NCI-H2171 treated with DMSO at 0.1 percent for 48 hours (cell line): ENCODE data around the gene KNSTRN.

Source experiments
- DNase-seq: peaks from one replicate; lab custom pipeline; 2025; lab: John Stamatoyannopoulos, UW

Gene KNSTRN

DNA sequence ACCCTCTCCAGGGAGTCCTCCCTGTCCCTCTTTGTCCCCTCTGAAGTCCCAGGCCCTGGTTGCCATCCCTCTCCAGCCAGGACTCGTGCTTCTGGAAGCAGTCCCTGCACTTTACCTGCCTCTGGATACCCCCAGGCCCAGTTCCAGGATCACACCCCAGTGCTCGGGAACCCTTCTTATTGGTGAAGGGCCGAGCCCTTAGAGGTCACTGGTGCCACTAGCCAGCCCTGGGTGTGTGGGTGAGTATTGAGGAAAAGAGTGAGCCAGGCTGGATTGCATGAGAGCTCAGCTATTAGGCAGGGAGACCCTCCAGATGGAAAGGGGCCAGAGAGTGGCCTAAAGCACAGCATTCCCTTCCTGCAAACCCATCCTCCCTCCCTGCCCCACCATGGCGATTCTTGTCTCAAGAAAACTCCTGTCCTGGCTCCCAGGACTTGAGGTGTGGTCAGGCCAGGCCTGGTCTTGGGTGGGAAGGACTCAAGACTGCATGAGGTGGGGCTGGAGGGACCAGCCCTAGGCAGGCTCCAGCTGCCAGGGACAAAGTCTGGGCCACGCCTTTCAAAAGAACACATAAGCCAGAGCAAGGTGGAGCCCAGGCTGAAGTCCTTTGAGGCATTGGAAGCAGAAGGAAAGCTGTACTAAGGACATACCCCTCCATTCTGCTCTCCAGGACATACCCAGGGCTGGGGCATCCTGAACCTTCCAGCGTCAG is 36.5 kb upstream of the KNSTRN start:
- DNase-seq, result no peak

DNA sequence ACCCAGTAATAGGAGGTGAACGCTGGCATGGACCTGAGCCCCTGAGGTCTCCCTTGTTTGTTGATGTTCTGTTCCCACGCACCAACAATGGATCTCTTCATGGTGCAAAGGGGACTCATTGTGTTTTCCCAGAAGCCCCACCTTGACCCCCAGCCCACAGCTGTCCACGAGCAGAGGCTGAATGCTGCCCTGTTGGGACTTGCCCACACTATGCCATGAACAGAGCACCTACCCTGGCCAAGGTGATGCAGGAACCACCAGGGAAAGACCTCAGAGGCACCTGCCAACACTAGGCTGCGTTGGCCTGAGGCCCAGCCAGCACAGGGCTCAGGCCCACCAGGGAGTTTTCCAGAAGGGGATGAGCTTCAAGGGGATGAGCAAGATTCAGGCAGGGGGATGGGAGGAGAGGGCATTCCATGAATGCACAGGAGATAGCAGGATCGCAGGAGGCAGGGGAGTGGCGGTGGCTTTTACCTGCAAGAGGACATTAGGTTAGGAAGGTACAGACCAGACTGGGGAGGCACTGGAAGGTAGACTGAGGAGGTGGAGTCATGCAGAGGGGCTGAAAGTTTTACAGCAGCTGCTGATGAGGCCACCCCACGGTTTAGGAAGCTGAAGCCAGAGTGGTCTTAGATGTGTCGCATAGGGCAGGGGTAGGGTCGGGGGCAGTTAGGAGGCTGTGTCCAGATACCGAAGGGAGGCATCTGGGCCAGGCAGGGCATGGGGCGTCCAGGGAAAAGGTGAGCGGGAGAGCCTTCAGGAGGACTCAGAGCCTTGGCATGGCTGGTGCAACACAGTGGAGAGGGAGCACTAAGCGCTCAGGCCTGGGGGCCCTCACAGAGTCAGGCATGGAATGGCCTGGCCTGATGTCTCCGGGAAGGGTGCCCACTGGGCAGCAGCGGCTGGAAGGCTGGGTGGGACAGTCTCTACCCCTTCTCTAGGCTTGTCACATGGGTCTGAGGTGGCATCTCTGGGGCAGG is 35.7 kb upstream of the KNSTRN start:
- no peak for DNase-seq

DNA sequence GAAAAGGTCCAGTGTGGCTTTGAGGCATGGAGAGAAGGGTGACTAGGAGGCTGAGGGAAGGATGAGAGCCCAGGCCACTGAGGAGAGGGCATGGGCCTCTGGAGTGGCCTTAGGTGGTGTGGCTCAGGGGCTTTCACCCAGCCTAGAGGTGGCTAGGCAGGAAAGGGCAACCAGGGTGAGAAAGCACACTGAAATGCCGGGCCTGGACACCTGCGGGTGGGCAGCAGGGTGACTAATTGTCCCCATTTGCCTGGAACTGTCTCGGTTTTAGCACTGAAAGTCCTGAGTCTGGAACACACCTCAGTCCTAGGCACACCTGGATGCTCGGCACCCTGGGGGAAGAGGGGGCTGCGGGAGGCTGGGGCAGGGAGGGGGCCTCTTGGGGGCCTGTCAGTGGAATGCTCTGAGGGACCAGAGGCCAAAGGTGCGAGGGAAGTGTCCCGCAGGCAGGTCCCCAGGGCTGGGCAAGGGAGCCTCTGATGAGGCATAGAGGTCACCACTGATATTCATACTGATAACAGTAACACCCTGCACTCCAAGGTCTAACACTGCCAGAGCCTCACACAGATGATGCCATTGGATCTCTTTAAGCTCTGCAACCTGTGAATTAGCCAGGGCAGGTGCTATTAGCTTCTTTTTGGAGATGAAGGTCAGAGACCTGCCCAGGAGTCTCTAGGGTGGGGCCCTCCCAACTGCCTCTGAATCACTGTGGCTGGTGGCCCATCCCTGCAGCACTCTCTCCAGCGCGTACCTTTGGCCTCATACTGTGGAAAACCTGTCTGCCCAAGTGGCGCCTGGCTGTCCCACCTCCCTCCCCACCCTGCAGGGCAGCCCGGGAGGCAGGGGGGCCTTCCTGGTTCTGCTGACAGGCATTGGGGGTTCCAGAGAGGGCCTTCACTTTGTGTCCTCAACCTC is 34.7 kb upstream of the KNSTRN start:
- DNase-seq, result no peak

DNA sequence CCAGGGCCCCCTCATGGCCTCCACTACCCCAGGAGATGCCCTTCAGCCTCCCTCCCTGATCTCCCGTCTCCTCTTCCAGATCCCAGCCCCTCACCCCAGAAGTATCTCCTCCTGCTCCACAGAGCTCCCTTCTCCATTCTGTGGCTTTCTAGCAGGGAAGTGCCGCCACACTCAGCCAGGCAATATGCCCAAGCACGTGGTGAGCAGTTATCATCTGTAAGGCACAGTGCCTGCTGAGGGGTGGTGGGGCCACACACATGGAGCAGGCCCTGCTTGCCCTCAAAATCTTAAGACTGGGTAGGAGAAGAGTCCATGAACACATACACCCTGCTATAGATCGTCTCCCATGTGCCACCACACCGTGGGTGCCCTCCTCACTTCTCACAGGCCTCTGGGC is 34.0 kb upstream of the KNSTRN start:
- DNase-seq, result no peak

DNA sequence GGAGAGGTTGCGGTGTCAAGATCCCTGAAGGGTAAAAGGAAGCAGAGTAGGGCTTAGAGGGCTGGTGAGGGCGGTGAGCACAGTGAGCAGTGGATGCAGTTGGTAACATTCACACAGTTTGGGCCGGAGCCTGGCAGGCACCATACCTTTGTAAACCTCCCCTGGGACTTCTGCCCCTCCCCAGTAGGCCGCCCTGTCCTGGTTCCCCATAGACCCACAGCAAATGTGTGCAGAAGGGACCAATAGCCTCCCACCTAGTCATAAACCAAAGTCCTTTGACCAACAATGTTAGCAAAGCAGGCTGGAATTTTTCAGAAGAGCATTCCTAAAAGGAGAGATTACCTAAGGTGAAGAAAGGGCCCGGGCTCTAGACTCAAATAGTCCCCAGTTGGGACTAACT is 33.4 kb upstream of the KNSTRN start:
- DNase-seq, result no peak

DNA sequence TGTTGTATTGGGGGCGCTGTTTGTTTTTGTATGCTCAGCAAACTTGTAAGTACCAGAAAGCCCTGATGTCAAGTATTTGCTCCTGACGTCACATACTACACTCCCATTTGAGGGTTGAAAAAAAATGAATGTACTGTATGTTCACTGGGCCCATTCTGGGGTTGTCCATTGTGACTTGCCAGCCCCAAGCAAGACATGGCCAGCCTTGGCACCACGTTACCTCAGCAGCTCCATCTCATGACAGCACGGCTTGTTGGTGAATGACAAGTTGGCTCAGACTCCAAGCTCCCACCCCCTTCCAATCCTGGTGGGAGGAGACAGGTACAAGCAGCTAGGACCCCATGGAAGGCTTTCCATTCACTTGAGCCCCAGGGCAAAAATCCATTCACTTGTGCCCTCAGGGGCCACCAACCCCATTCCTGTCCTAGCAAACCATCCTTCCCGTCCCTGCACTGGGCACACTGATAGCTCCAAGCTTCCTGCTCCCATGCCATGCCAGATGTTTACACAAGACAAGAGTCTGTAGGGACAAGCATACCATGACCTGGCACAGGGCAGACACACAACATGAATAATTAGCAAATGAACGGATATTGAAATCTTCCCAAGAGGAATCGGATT is 30.1 kb upstream of the KNSTRN start:
- DNase-seq, result no peak

DNA sequence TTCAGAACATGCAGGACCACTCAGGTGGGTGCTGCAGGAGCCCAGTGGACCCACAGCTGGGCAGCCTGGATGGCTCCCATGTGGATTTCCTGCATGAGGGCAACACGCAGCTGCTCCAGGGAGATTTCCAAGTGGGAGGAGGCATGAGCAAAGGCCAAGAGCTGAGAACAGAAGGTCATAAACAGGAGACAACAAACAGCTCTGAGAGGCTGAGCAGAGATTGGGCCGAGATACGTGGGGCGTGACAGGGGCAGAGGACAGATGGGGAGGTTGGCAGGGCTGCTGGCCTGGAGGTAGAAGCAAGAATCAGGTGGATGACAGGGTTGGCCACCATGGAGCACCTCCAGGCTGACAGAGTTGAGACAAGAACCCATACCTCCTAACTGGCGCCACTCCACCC is 28.8 kb upstream of the KNSTRN start:
- DNase-seq, result peak; percentile 47

DNA sequence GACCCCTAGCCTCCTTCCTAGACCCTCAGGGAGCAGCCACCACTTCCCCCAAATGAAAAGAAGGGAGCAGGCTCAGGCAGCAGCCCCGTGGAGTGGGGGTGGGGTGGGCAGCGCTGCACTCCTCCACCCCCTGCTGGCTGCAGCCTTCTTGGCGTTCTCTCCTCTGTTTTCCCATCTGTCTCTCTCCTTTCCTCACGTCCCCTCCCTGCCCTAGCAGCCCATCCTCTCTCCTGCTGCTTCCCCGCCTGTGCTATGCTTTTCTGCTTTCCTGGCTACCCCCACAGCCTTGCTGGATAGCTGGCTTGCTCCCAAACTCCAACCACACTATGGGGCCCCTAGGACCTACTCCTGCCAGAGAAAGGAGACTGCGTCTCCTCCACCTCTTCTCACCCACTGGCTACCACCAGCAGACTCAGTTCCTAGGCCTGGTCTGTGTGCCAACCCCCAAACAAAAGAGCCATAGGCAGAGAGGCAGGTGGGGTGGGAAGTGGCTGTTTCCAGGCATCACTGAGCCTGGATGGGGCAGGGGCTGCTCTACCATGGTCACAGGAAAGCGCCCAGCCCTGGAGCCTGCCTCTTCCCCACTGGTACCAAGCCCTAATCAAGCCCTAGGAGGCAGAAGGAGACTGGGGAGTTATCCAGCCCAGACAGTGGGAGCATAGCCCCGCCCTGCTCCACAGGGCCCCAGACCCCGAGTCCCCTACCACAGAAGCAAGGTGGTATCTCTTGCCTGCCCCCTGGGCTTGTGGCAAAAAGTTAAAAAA is 27.9 kb upstream of the KNSTRN start:
- DNase-seq, result peak; percentile 98

DNA sequence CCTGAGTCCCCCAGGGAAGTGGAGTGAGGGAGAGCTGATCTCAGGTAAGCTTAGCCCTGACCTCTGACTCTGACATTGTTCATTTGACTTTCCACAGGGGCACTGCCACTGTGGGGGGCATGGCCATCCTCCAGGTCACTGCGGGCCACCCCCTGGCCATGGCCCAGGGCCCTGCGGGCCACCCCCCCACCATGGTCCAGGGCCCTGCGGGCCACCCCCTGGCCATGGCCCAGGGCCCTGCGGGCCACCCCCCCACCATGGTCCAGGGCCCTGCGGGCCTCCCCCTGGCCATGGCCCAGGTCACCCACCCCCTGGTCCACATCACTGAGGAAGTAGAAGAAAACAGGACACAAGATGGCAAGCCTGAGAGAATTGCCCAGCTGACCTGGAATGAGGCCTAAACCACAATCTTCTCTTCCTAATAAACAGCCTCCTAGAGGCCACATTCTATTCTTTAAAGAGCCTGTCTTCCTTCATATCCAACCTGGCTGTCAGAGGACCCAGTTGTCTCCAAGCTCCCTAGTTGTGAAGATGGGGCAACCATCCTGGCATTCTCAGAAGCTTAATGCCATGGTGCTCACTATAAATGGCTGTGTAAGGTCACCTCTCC is 26.4 kb upstream of the KNSTRN start:
- no peak for DNase-seq

DNA sequence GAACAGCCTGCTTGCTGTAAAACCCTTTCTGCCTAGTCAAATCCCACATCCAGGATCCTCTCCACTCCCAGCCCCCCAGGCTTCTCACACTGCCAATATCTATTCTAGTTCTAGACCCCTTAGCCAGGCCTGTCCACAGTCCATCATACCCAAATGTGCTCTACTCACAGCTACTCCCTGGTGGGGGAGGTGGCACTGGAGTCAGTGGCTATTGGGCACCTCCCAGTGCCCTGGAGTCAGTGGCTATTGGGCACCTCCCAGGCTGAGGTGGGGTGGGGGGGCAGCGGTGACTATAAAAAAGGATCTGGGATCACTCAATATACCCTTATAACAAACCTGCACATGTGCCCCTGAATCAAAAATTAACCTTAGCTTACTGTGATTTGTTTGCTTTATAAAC is 25.3 kb upstream of the KNSTRN start:
- no peak for DNase-seq

DNA sequence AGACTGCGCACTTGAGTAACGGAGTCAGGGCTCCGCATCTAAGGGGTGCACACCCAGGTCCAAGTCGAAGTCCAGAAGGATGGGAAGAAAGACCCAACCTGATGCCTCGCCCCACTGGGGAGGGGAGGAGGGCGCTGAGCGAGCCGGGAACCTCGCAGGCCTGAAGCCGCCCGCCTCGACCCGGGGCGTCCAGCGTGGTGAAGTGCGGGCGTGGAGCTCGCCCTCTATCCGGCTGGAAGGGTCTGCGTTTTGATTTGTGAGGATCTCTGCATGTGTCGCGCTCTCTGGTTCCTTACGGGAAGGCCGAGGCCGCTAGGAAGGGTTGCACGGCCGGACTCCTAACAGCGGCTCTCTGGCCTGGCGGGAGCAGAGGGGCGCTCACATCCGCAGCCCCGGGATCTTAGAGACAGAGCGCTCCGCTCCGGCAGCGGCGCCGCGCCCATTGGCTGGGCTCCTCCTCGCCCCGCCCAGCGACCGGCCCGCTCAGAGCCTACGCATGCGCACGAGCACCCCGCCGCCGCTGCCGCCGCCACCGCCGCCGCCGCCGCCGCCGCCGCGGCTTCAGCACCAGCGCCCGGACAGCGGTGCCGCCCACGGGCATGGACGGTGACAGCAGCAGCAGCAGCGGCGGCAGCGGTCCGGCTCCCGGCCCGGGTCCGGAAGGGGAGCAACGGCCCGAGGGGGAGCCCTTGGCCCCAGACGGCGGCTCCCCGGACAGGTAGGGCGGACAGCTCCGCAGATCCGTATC is 24.6 kb upstream of the KNSTRN start, which contains the start of gene DISP2:
DISP2 (plus strand) TSS at position 497 of the 748 bp plus-strand sequence; CDS start at position 600, 103 bp downstream.
- DNase-seq, result peak; percentile 74

DNA sequence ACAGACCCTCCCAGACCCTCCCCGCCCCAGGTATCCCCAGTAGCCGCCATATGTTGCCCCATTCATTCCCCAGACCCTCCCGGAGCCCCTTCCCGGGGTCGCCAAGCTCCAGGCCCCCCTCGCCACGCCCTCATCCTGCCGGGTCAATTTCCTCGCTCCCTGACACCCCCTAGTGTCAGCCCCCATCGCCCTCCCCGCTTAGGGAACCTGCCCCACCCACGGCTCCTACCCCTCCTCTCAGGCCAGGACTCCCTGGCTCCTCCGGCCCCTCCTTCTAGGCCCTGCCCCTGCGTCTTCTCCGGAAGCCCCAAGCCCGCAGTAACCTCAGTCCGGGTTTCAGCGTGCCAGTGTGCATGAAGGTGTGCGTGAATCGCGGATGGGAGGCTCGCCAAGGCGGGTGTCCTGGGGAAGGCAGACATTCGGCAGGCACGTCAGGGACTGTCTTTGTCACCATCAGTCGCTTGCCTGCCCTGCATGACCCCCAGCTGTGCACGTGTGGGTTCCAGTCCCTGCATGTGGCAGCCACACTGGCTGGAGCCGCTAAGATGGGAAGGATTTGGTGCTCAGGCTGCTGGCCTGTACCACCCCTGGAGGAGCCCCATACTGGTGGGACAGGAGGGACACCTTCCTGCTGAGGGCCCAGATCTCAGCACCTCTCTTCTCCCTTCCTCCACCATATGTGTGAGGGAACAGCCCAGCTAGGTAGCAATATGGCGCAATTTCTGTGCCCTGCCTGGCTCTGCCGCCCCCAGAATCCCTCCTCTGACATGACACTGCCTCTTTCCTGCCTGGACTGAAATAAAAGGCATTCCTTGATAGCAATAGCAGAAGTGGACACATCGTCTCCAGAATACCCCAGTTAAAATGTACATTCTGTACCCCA is 23.8 kb upstream of the KNSTRN start:
- peak; percentile 69 for DNase-seq

DNA sequence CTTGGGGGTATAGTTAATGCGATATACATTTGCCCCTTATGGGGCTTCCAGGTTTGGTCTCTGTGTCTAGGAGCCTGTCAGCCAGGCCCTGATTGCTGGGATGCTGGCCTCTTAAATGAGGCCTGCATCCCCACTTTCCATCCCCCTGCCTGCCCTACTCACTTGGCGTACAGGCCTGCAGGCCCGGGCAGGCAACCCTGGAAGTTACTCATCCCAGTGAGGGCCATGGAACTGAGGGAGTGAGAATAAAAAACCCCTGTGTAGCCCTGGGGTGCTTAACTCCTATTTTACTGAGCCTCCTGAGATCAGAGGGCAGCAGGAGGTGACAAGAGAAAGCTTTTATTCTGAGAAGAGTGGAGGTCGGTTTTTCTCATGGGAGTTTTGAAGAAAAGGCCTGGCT is 22.5 kb upstream of the KNSTRN start:
- no peak for DNase-seq

DNA sequence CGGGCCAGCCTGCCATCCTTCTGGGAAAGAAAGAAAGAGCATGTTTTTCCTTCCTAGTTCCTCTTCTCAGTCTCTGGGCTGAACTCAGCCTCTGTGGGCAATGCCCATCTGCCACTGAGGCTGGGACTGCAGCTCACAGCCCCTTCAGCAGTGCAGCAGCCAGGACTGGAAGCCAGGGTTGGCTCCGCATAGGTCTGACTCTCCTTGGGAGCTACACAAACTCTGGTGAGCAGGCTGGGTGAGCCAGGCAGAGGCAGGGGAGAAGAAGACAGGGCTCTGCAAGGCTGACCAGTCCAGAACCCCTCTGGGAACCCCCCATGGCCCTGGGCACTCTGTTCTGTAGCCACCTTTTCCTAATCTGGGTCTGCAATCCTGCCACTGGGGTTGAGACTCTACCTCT is 20.9 kb upstream of the KNSTRN start:
- DNase-seq, result no peak

DNA sequence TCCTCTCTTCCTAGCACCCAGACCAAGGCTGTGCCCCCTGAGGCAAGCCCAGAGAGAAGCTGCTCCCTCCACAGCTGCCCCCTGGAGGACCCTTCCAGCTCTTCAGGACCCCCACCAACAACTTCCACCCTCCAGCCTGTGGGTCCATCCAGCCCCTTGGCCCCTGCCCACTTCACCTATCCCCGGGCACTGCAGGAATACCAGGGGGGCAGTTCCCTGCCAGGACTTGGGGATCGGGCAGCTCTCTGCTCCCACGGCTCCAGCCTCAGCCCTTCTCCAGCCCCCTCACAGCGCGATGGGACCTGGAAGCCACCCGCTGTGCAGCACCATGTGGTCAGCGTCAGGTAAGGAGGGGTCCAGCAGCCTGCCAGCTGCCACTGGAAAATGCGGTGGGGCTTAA is 18.9 kb upstream of the KNSTRN start:
- DNase-seq, result no peak

DNA sequence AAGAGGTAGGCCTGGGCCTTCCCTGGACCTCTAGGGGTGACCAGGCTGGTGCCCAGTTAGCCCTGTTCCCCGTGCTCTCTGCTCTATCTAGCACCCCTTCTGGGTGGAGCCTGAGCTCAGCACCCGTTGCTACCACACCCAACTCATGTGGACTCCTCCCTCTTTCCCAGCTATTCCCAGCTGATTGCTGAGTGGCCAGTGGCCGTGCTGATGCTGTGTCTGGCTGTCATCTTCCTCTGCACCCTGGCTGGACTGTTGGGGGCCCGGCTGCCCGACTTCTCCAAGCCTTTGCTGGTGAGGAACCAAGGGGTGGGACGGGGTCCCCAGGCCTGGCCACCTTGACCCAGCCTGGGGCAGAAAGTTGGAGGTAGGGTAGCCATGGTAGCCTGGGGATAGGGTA is 18.3 kb upstream of the KNSTRN start:
- no peak for DNase-seq

DNA sequence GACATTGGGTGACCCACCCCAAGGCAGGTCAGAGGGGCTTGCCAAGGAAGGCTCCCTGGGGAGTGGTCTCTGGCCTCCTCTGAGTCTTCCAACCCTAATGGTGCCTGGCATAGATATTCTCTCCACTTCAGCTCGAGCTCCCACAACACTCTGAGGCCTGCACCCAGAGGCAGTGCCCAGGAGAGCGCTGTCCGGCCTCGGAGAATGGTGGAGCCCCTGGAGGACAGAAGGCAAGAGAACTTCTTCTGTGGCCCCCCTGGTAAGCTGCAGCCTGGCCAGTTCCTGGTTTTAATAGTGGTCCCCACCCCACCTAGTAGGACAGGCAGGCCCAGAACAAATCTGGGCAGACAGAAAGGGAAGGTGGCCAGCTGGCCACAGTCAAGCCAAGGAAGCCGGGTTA is 17.5 kb upstream of the KNSTRN start:
- no peak for DNase-seq

DNA sequence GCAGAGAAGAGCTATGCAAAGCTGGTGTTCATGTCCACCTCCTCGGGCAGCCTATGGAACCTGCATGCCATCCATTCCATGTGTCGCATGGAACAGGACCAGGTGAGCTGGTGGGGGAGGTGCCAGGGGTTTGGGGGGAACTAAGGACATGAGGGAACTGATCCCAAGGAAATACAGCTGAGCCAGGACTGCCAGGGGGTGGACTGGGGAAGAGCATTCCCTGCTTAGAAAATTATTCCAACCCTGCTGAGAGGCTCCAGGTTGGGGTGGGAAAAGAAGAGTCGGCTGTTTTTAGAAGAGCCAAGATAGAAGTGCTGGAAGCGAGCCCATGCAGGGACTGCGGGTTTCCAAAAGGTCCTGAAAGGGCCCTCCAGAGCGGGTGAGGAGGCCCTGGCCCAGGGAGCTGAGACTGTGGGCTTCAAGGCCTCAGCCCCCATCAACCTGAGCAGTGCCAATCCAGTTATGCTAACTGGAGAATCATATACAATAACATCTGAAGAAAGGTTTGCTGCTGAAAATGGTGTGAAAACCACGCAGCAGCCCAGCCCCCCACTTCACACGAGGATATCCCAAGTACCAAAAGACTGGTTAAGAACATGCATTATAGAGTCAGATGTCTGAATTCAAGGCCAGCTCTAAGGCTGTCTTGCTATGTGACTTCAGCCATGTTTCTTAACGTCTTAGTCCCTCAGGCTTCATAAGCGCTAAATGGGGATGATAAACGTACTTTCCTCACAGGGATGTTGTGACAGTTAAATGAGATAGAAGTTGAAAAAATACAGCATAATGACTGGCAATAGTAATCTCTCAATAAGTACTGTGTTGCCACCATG is 16.7 kb upstream of the KNSTRN start:
- DNase-seq, result no peak
